ENCODE data around the gene ATG16L1.

Gene ATG16L1

GRCh38 chr2:233317196-233317943 lies 65.9 kb downstream of the ATG16L1 start:
- Histone ChIP-seq H3K27ac (ENCODE audit: low read length) (no peak overlapping the region), H3K9ac (ENCODE audit: low read length) (no peak overlapping the region), H3K4me2 (ENCODE audit: low read length) (no peak overlapping the region), H3K4me3 (ENCODE audit: low read length) (no peak overlapping the region), H3K9me3 (ENCODE audit: insufficient read depth, low read length) (no peaks in the 10 kb centered on the region), H3K36me3 (replicated peaks; ENCODE audit: low read depth, low read length) (no peaks in the 10 kb centered on the region), H2AFZ (ENCODE audit: low read depth, low read length) (no peak overlapping the region), H3K79me2 (ENCODE audit: low read length) (no peaks in the 10 kb centered on the region), H3K4me1 (ENCODE audit: low read length) (no peaks in the 10 kb centered on the region), H4K20me1 (ENCODE audit: insufficient read depth, low read length) (no peaks in the 10 kb centered on the region), H3K27me3 (ENCODE audit: low read depth, low read length) (no peaks in the 10 kb centered on the region)
- TF ChIP-seq CTCF (IDR thresholded peaks at IDR 0.05; ENCODE audit: low read depth, low read length) (no peak), EZH2phosphoT487 (IDR thresholded peaks at IDR 0.05; ENCODE audit: low read depth) (no peak)

GRCh38 chr2:233319256-233319655 lies 67.8 kb downstream of the ATG16L1 start:
- Histone ChIP-seq H2AFZ (ENCODE audit: low read depth, low read length) (no peak overlapping the region), H3K4me3 (ENCODE audit: low read length) (no peak overlapping the region), H3K4me1 (ENCODE audit: low read length) (no peaks in the 10 kb centered on the region), H3K9me3 (ENCODE audit: insufficient read depth, low read length) (no peaks in the 10 kb centered on the region), H3K36me3 (replicated peaks; ENCODE audit: low read depth, low read length) (no peaks in the 10 kb centered on the region), H3K79me2 (ENCODE audit: low read length) (no peaks in the 10 kb centered on the region), H3K4me2 (ENCODE audit: low read length) (no peak overlapping the region), H3K27ac (ENCODE audit: low read length) (no peak overlapping the region), H3K9ac (ENCODE audit: low read length) (no peak overlapping the region), H4K20me1 (ENCODE audit: insufficient read depth, low read length) (no peaks in the 10 kb centered on the region), H3K27me3 (ENCODE audit: low read depth, low read length) (no peaks in the 10 kb centered on the region)
- TF ChIP-seq CTCF (IDR thresholded peaks at IDR 0.05; ENCODE audit: low read depth, low read length) (no peak), EZH2phosphoT487 (IDR thresholded peaks at IDR 0.05; ENCODE audit: low read depth) (no peak)

- Histone ChIP-seq H3K4me2 (ENCODE audit: low read length) (no peak overlapping the region), H3K36me3 (replicated peaks; ENCODE audit: low read depth, low read length) (no peaks in the 10 kb centered on the region), H4K20me1 (ENCODE audit: insufficient read depth, low read length) (no peaks in the 10 kb centered on the region), H3K79me2 (ENCODE audit: low read length) (no peaks in the 10 kb centered on the region), H3K27me3 (ENCODE audit: low read depth, low read length) (no peaks in the 10 kb centered on the region), H2AFZ (ENCODE audit: low read depth, low read length) (no peak overlapping the region), H3K4me1 (ENCODE audit: low read length) (no peaks in the 10 kb centered on the region), H3K9ac (ENCODE audit: low read length) (no peak overlapping the region), H3K4me3 (ENCODE audit: low read length) (no peak overlapping the region), H3K9me3 (ENCODE audit: insufficient read depth, low read length) (no peaks in the 10 kb centered on the region), H3K27ac (ENCODE audit: low read length) (no peak overlapping the region)
- TF ChIP-seq EZH2phosphoT487 (IDR thresholded peaks at IDR 0.05; ENCODE audit: low read depth) (no peak), CTCF (IDR thresholded peaks at IDR 0.05; ENCODE audit: low read depth, low read length) (no peak)
These were observed 69.0 kb downstream of the ATG16L1 start for GRCh38 chr2:233320470-233320869.

GRCh38 chr2:233321166-233321565 lies 69.7 kb downstream of the ATG16L1 start:
- TF ChIP-seq CTCF (IDR thresholded peaks at IDR 0.05; ENCODE audit: low read depth, low read length) (no peak), EZH2phosphoT487 (IDR thresholded peaks at IDR 0.05; ENCODE audit: low read depth) (no peak)
- Histone ChIP-seq H4K20me1 (ENCODE audit: insufficient read depth, low read length) (no peaks in the 10 kb centered on the region), H3K36me3 (replicated peaks; ENCODE audit: low read depth, low read length) (no peaks in the 10 kb centered on the region), H3K9ac (ENCODE audit: low read length) (no peak overlapping the region), H3K4me3 (ENCODE audit: low read length) (no peak overlapping the region), H3K27me3 (ENCODE audit: low read depth, low read length) (no peaks in the 10 kb centered on the region), H3K27ac (ENCODE audit: low read length) (no peak overlapping the region), H3K79me2 (ENCODE audit: low read length) (no peaks in the 10 kb centered on the region), H3K4me1 (ENCODE audit: low read length) (no peaks in the 10 kb centered on the region), H3K9me3 (ENCODE audit: insufficient read depth, low read length) (no peaks in the 10 kb centered on the region), H2AFZ (ENCODE audit: low read depth, low read length) (no peak overlapping the region), H3K4me2 (ENCODE audit: low read length) (no peak overlapping the region)

All from OCI-LY3 (cell line).